GM18526 (cell line): ENCODE data around the gene AGAP3.

Experiments used
- POLR2A ChIP-seq: IDR thresholded peaks from 3 replicates; pipeline ENCODE4 v1.6.1; 2011; ENCODE audit not compliant: insufficient read length; ENCODE audit errors: extremely low read depth

Gene AGAP3

DNA sequence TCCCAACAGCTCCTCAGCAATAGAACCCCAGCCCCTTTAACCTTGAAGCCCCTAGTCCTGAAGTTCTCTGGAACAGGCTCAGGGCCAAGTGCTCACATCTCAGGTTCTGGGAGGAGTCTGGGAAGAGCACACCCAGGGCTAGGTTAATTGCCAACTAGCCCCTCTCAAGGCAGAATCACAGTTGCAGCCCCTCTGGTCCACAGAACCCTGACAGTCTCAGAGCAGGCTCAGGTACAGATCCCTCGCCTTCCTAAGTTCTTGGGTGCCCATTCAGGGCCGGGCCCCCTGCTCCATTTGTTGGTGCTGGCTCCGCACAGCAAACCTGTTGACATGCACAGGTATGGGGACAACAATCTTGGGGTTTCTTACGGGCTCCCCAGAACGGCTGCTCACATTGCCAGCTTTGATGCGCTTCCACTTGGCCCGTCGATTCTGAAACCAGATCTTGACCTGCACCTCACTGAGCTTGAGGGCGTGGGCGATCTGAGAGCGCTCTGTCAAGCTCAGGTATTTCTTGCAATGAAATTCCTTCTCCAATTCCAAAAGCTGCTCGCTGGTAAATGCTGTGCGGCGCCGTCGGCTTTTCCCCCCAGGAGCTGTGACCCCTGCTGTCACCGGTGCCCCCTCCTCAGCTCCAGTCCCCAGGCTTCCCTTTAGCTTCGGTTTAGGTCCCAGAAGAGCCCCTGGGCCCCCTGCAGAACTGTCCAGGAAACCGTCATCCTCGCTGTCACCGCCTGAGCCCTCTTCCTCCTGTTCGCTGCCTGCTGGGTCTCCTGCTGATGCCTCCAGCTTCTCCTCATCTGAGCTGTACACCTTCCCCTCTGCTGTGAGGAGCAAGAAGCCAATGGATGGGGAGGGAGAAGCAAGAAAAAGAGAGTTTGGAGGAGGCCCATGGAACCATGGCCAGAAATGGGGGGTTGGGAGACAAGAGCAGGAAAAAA lies 62.3 kb downstream of the AGAP3 start:
- no peak for TF ChIP-seq POLR2A

DNA sequence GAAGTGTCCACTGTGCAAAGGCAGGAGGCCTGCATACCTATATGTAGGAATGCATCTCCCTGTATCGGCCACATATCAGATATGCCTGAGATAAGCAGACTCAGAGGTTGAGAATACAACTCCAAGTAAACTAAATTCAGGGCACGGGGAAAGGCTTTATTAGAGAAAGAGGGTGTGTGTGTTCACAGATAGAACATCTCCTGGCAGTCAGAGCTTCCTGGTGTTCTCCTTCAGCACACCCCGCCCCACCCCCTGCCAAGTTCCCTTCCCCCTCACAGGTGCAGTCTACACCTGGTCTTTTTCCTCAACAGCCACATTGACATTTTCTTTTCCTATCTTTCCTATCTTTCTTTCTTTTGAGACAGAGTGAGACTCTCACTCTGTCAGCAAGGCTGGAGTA lies 64.1 kb downstream of the AGAP3 start:
- no peak for TF ChIP-seq POLR2A

DNA sequence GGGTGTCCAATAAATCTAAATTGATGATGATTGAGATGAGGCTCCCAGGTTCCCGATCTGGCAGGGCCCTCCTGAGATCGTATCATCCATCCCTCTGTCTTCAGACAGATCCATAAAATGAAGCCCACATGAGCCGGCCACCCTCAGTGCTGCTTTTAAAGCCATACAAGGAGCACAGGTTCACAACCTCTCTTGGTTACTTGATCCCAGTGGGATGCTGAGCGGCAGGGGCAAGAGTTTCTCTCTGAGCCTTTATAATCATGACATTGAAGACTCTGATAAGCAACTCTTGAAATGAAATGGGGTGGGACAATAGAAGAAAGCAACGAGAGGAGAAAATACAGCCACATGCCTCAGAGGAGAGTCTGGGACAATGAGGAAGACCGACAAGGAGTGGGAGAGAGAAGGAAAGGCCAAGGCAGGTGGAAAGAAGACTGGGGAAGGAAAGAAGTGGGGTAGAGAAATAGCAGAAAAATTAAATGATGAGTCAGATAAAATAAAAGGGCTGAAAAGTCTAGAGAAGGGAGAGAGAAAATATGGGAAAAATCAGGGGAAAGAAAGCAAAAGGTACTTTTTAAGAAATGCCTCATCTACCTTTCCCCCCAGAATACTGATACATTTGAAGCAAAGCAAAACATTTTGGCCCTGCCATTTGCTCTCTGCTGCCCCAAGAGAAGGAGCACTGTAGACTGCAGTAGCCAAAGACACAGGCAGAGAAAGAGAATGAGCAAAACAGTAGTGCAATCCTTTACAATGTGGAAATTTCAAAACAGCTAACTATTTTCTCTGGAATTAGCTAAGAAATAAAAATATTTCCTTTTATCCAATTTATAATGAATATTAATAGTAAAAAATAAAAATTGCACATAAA lies 66.6 kb downstream of the AGAP3 start:
- TF ChIP-seq POLR2A: no peak

DNA sequence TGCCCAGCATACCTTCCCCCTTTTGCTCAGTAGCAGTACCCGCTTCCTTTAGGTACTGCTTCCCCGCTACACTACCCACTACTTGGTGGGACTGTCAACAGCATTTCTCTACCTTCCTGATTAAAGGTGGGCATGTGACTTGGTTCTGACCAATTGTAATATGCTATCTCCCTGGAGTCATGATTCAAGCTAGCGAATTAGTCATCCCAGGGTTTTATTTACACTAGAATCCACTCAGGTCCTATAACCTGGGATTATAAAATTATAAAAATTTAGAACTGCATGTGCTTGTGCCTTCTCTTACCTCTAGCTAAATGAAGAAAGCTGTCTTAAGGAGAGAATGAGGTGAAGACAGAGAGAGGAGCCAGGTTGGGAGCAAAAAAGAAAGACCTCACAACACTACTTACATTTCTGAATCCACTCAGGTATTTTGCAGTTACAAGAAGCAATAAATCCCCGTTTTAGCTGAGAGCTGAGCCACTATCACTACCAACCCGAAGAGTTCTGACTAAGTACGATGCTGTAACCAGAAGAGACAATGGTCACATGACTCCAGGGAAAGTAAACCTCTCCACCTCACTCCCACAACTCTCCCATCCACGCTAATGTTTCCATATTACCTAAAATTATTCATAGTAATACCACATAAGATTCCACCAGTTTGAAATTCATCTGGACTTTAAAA lies 71.5 kb downstream of the AGAP3 start:
- TF ChIP-seq POLR2A: no peak

DNA sequence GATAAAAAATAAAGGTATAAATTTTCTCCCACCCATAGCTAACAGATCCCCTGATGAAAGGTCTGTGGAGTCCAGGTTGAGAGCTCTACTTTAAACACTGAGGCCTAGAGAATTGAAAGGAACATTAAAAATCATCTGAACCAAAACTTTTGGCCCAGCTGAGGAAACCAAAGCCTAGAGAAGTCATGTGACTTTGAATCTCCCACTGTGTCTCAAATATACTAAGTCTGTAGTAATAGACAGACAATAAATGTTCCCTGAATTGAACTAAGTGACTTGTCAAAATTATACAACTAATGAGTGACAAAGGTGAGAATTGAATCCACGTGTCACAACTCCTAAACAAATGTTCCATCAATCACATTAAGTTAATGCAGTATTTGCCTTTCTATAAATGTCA lies 75.5 kb downstream of the AGAP3 start:
- TF ChIP-seq POLR2A: no peak

DNA sequence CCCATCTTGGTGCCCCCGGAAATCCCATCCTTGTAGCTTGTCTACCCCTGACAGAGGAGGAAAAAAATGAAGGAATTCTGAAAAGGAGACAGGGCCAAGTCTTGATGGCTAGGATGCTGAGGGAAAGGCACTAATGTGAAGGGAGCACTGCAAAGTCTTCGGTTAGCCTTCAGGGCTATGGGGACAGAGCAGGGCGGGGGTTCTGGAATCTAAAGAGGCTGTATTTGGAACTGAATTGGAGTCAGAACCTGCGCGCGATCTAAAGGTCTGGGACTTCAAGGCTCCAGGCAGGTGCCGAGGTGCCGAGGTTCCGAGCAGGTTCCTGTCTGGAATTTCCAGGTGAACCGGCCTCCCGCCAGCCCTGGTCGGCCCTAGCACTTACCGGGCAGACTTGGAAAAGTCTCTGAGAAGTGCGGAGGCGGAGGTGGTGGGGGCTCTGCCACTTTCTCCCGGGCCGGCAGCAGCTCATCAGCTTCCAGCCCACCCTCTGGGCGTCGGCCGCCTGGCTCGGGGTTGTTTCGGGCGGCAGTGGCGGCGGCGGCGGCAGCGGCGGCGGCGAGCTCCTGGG lies 80.4 kb downstream of the AGAP3 start:
- no peak for TF ChIP-seq POLR2A

DNA sequence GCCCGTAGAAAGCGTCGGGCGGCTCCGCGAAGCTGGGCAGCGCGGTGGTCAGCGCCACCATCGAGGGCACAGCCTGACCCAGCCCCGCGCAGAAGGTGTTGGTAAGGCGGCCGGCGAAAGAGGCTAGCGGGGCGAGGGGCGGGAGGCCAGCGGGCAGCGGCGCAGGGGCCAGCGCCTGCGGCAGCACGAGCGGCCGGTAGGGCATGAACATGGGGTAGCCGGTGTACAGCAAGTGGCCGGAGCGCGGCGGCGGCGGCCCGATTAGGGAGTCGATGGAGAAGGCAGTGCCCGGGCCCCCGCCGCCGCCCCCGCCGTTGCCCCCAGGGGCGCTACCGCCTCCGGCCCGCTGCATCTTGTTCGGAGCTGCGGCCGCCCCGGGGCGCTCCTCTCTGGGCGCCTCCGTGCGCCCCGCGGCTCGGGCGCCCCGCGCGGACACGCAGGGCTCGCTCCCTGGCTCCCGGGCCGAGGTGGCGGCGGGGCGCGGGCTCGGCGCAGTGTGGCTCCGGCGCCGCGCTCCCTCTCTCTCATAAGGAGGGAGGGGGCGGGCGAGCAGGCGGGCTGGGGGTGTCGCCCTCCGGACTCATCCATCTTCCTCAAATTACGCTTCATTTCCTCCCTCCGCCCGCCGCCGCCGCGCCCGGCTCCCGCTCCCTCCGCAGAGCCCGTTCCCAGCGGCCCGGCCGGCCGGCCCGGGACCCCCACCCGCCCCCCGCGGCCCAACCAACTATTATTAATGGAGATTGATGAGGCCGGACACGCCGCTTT lies 81.1 kb downstream of the AGAP3 start, which contains the start of gene GBX1:
TSS of gene GBX1 (minus strand) at position 498 of the 765 bp plus-strand sequence. CDS start at position 352, 146 bp downstream.
- no peak for TF ChIP-seq POLR2A

DNA sequence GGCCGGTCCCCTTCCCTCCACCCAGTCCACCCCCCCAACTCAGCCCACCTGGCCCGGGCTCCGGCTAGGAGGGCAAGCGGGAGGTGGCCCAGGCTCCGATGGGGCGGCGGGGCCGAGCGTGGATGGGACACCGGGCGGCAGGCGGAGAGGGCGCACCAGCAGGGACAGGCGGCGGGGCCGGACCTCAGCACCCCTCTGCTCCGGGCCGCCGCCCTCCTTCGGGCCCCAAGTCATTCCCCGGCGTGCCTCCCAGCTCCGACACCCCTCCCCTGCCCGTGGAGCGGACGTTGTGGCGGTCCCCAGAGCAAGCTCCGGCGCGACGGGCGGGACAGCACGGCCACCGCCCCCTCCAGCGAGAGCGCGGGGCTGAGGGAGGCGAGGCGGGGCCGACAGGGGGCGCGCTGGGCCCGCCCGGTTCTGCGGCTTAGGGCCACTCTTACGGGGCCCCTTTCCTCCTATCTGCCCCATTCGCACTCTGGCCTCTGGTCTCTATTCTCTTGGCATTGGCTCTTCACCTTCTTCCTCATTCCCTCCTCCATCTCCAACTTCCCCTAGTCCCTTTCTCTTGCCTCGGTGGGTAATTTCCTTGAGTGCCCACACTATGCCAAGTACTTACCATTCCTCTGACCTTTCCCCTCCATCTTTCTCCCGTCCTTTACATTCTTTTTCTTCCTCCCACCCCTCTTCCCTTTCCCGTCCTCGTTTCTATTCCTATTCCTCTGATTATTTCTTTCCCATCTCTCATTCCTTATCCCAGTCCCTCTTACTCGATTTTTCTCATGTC lies 81.9 kb downstream of the AGAP3 start:
- TF ChIP-seq POLR2A: no peak

DNA sequence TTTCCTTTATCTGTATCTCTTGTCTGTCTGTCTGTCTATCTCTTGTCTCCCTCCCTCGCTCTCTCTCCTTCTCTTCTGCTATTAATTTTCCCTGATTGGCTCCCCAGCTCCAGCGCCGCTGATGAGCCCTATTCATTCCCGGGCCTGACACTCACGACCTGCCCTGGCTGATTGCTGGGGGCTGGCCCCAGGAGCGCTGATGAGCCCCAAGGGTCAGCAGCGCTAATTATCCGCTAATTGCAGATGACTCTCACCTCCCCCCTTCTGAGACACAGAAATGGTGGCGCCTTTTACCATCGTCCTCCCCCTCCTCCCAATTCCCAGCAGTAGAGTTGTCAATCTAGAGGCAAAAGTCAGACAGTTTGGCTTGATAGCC lies 82.5 kb downstream of the AGAP3 start:
- no peak for TF ChIP-seq POLR2A

DNA sequence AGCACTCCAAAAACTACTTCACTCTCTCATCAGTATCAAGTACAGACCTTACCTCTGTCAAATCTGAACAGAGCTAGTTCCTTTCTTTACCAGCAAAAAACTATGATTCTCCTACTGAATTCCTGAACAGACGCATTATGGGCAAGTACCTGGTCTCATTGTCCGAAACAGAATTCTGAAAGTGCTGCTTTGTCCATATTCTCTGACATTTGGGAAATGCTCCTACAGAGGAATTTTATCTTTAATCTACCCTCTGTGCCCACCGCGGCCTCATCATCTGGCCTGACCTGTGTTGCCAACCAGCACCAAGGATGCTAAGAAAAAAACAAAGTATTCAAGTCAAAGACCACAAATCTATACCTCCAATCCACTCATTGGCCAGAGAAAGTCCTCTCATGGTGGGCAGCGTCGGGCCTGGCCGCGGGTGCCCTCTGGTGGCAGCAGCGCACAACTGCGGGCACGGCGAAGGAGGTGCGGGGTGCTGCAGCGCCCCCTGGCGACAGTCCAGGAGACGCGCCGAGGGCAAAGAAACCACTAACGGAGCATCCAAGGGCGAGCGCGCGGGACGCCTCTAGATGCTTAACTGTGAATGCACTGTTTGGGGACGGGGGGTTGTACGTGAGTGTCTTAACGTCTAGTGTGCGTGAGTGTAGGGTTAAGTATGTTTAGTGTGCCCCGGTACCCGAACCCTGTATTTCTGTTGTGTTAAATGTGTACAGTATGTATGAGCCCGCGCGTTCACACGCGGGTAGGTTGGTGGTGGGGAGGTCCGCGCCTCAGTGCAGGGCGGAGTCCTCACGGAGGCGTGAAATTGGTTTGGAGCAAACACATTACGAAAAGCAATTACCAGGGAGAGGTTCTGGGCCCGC lies 86.2 kb downstream of the AGAP3 start:
- TF ChIP-seq POLR2A: no peak

DNA sequence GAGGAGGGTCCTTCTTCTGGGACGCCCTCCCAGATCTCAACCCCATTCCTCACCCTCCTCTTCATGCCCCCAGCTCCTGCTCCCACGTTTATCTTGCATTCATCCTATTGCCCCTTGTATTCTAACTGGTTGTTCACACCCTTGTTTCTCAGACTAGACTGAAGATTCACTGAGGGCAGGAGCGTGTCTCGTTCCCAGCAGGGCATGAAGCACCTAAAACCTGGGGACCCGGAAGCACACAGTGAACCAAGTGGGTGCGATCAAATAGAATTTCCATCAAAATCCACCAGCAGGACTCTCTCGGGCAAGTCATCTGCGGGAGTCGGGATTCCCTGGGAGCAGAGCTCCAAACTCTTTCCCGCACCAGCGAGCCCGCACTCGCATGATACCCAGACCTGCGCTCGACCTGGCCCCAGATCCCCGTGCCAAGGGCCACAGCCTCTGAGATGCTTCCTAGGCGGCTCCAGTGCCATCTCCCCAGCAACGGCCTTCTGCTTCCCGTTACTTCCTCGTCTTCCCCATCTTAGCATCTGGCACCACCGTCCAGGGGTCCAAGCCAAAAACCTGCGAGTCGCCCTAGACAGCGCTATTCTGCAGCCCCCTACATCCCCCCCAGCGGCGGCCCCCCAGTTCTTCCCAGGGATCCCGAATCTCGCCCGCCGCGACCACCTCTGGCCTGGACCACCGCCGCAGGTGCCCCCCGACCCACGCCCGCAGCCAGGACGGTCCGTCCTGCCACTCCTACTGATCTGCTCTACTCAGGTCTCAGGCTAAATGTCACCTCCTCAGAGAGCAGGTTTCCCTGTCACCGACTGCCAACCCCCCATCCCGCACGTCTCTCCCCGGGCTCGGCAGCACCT lies 87.3 kb downstream of the AGAP3 start:
- TF ChIP-seq POLR2A: no peak
